ENCODE results near the gene CACNA2D3.

Gene CACNA2D3

DNA sequence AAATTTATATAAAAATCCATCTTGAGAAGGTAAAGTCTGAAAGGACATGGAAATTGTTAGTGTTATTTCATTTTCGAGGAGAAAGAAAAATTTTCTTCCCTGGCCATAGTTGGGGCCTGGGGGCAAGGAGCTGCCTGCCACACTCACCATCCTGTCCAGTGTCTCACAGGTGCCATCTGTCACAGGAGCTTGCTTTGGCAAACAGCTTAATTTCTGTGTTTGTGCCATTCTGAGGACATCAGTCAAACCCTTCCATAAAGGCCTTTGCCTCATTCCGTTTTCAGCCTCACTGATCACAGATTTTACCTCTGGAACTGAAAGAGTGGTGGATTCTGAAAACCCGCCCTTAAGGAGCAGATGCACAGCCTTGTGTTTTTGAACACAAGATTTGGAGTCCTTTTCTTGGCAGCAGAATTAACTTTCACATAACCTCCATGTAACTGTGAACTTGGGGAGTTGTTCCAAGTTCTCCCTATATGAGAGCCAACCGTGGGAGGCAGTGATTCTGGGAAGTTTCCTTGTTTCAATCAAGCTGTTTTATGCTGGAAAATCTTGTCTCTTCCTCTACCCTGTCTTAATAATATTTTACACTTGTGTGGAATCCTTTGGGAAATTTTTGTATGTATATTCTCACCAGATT is 254.7 kb downstream of the CACNA2D3 start:
- no peak for DNase-seq (ENCODE audit: low spot score)
- TF ChIP-seq CTCF (IDR thresholded peaks at IDR 0.05; ENCODE audit: extremely low read depth, missing control alignments) = no peak

- DNase-seq (ENCODE audit: low spot score) = no peak
- no peak for TF ChIP-seq CTCF (IDR thresholded peaks at IDR 0.05; ENCODE audit: extremely low read depth, missing control alignments)
These were observed 255.8 kb downstream of the CACNA2D3 start for GRCh38 chr3:54378184-54378583.

DNA sequence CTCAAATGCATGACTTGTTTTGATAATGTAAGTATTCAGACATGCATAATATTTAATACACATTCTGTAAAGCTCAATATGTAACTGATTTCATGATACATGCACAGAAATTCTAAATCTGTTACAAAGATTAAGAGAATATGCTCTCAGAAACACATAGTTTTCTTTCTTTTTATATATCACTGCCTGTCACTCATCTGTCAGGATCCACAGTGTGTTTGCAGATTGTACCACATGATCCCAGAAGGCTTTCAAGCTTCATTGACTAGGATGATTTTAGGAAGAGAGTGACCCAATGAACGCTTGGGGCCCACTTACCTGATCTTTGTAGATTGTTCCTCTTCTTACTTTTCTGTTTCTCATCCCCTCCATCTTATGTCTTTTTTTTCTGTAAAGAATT is 261.9 kb downstream of the CACNA2D3 start:
- DNase-seq (ENCODE audit: low spot score) = no peak

DNA sequence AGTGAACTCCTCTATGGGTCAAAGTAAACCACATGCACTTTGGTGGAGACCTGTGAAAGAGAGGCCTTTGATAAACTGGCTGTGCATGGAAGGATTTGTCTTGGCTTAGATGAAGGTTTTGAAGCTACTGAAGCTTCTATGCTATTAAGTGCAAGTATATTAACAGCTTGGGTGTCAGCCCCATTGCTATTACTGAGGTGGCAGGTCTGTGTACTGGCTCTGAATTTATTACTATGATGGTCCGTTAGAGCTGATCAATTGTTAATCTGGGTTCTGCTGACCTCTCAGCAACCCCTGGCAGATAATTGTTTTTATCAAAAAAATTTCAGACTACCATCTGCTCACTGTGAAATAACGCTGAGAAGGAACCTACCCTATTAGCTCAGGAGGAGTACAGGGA is 268.2 kb downstream of the CACNA2D3 start:
- no peak for DNase-seq (ENCODE audit: low spot score)
- TF ChIP-seq CTCF (IDR thresholded peaks at IDR 0.05; ENCODE audit: extremely low read depth, missing control alignments) = no peak

More for the DNA sequence above, 261.9 kb downstream of the CACNA2D3 start:
- no peak for TF ChIP-seq CTCF (IDR thresholded peaks at IDR 0.05; ENCODE audit: extremely low read depth, missing control alignments)

DNA sequence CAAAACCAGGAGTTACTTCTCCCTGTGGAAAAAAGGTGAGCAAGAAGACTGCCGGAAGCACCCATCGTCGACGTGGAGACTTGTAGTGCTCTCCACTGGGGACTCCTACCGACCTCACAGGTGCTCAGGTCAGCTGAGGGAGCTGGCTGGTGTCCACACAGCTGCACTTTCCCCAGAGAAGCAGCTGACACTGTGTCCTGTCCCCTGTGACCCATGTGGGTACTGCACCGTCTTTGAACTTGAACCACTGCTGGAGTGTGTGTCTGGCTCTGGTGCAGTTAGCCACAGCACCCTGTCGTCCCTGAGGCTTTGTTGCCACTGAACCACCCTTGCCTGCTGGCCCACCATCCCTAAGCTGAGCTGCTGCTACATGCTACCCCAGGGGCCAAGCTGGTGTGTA is 270.8 kb downstream of the CACNA2D3 start:
- no peak for TF ChIP-seq CTCF (IDR thresholded peaks at IDR 0.05; ENCODE audit: extremely low read depth, missing control alignments)
- no peak for DNase-seq (ENCODE audit: low spot score)

GRCh38 chr3:54408328-54408727 is 286.0 kb downstream of the CACNA2D3 start:
- DNase-seq (ENCODE audit: low spot score) = no peak
- TF ChIP-seq CTCF (IDR thresholded peaks at IDR 0.05; ENCODE audit: extremely low read depth, missing control alignments) = no peak

DNA sequence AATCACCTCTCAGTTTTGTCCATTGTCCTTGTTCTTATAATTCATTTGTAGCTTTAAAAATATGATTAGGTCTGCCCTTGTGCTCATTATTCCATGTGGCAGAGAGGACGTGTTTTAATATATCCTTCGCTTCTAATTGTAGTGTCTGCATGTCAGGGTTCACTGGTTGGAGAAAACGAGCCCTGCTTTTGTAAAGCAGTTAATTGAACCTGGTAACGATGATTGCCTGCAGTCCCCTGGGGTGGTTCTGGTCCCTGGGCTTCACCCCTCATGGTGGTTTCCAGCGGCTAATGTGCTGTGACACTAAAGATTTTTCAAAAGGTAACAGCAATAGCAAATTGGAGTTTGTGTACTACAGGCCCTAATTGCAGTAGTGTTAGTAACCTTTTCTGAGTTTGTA is 299.6 kb downstream of the CACNA2D3 start:
- DNase-seq (ENCODE audit: low spot score) = no peak

More for the DNA sequence above, 299.6 kb downstream of the CACNA2D3 start:
- TF ChIP-seq CTCF (IDR thresholded peaks at IDR 0.05; ENCODE audit: extremely low read depth, missing control alignments) = no peak
